Spleen (tissue), 11 donors: Measurements from ENCODE around the gene ARSG. TPM values are rescaled to one million over a fixed set of nuclear protein-coding genes. Genes with fewer than 3 reads are reported as not detected.

Experiments used
- DNase-seq: peaks from one replicate; pipeline ENCODE4 v3.0.0-alpha.2; 2020
- H3K27ac ChIP-seq, 8 donors: fragments of 200-600 bp; sonication (generic) in 7 of 8; 1 replicate in 4 of 8; 2 replicates in 4 of 8; pipeline versions ENCODE4 v1.5.0 to v1.8.0; 2016 to 2021; ENCODE audit warnings: inconsistent platforms in 4 of 8, mild to moderate bottlenecking in 4 of 8, moderate library complexity in 1 of 8
- H3K27me3 ChIP-seq, 7 donors: fragments of 200-600 bp; sonication (generic) in 6 of 7; replicated peaks in 1 of 7; 1 replicate in 4 of 7; 2 replicates in 3 of 7; pipeline versions ENCODE4 v1.5.0 to v1.8.0; 2016 to 2021; ENCODE audit warnings: inconsistent platforms in 3 of 7, mild to moderate bottlenecking in 1 of 7
- H3K36me3 ChIP-seq, 6 donors: fragments of 200-600 bp; sonication (generic) in 5 of 6; 1 replicate in 4 of 6; 2 replicates in 2 of 6; pipeline versions ENCODE4 v1.5.0 to v1.8.0; 2016 to 2021; ENCODE audit warnings: inconsistent platforms in 2 of 6
- H3K4me1 ChIP-seq, 6 donors: fragments of 200-600 bp; sonication (generic) in 5 of 6; 1 replicate in 3 of 6; 2 replicates in 3 of 6; pipeline versions ENCODE4 v1.5.0 to v1.8.0; 2016 to 2021; ENCODE audit warnings: inconsistent platforms in 3 of 6
- H3K4me3 ChIP-seq, 8 donors: fragments of 200-600 bp; sonication (generic) in 7 of 8; 1 replicate in 4 of 8; 2 replicates in 4 of 8; pipeline versions ENCODE4 v1.5.0 to v1.8.0; 2016 to 2021; ENCODE audit warnings: inconsistent platforms in 4 of 8, mild to moderate bottlenecking in 4 of 8, moderate library complexity in 2 of 8
- H3K9me3 ChIP-seq, 8 donors: fragments of 200-600 bp; sonication (generic) in 7 of 8; 1 replicate in 4 of 8; 2 replicates in 4 of 8; pipeline versions ENCODE4 v1.5.0 to v1.8.0; 2016 to 2021; ENCODE audit warnings: inconsistent platforms in 4 of 8
- CTCF ChIP-seq, 11 experiments: fragments of 200-600 bp in 7 of 11; fragments of 450-650 bp in 4 of 11; sonication (generic) in 4 of 11; IDR thresholded peaks in 8 of 11; conservative IDR thresholded peaks in 3 of 11; 1 replicate in 7 of 11; 2 replicates in 4 of 11; pipeline versions ENCODE4 v1.4.0 to v1.8.0; 2016 to 2021; ENCODE audit warnings: antibody characterized with exemption in 11 of 11, inconsistent platforms in 4 of 11, mild to moderate bottlenecking in 1 of 11
- POLR2A ChIP-seq, 3 donors: fragments of 450-650 bp; IDR thresholded peaks; one replicate each; pipeline ENCODE4 v1.5.1; 2017; ENCODE audit warnings: antibody characterized with exemption in 3 of 3, mild to moderate bottlenecking in 1 of 3
- POLR2AphosphoS5 ChIP-seq, 3 donors: sonication (generic); formaldehyde crosslinking; IDR thresholded peaks; one replicate each; pipeline ENCODE4 v1.5.1; 2017; ENCODE audit warnings: antibody characterized with exemption in 3 of 3
- WGBS, 5 donors: extraction: QIAGEN DNeasy Blood & Tissue Kit in 3 of 5; methylation state at CpG; one replicate each; pipeline versions ENCODE4 v1.1.5 to v1.1.7; 2013 to 2018; 5-methylcytosine and 5-hydroxymethylcytosine counted together
- intact Hi-C: fragments of 100-400 bp; cut with DNase I; formaldehyde crosslinking; loops from one replicate; pipeline ENCODE4 v1.15.0; 2023; ENCODE audit warnings: low total_unique reads
- polyA plus RNA-seq, 3 donors: library from polyadenylated mRNA; stranded (reverse); fragments of 200-250 nt; gene quantifications; one replicate each; pipeline ENCODE4 v1.2.1, GENCODE V29; 2013
- total RNA-seq, 7 donors: library from RNA; depleted of rRNA in 3 of 7; stranded (reverse); fragments of >200 nt in 3 of 7; fragmentation: NEBNext Ultra II Directional in 4 of 7; extraction: Animal tissue kit (Norgen Biotek cat#: 25700) in 4 of 7; gene quantifications; one replicate each; pipeline versions ENCODE4 v1.1.0 to v1.2.1, GENCODE V29; 2016 to 2021
- donor health status: healthy with polysubstance abuse.
- donor health status: DM: no; HTN: no; CAD: no; lungs with moderate emphysema.
- donor health status: DM: no; HTN: no; CAD: no.
- donor health status: Bipolar disorder and iron deficiency.
- donor health status: healthy.
- donor health status: DM: no; HTN: no; CAD: no.
- donor health status: DM: yes; HTN: yes; CAD: no.

The ARSG gene
- total and polyA plus RNA-seq, 10 donors: 1.5 to 24.3 (median 14.2) TPM

DNA sequence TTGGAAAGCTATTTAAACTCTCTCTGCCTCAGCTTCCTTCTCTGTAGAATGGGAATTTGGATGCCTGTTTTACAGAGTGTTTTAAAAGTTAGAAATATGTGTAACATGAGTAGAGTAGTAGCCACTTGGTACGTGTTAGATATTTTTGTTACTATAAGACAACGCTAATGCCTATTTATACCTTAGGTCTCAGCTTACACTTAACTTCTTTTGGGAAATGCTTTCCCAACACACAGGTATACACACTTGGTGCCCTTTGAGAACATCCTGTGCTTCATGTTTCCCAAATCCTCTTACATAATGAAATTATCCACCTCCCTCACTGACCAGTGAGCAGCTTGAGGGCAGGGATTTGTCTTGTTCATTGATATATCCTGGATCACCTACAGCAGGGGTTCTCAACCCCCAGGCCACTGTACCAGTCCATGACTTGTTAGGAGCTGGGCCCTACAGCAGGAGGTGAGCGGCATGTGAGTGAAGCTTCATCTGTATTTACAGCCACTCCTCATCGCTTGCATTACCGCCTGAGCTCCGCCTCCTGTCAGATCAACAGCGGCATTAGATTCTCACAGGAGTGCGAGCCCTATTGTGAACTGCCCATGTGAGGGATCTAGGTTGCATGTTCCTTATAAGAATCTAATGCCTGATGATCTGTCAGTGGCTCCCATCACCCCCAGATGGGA is 33.5 kb downstream of the ARSG start:
- WGBS, 5 donors: 95 to 98% (median 98%) methylated on average over 8 of the region's 8 CpGs
- Histone ChIP-seq H3K9me3 (no peaks in the 10 kb centered on the region), H3K4me3 (no peak overlapping the region), H3K27ac (peak overlapping the region in 1 of 8 donors; percentile 36), H3K36me3 (no peaks in the 10 kb centered on the region), H3K27me3 (no peaks in the 10 kb centered on the region), H3K4me1 (peaks cover 0 to 11% (median 2%) of the 10 kb centered on the region in 6 donors)
- TF ChIP-seq POLR2AphosphoS5 (IDR thresholded peaks at IDR 0.05) (no peak), CTCF (IDR thresholded peaks at IDR 0.05 in 8 of 11, conservative IDR thresholded peaks at IDR 0.05 in 3 of 11) (no peak)
- intact Hi-C loops: no loop called here
- no peak for DNase-seq

- DNase-seq: no peak
- Histone ChIP-seq H3K36me3 (no peaks in the 10 kb centered on the region), H3K9me3 (peaks cover 0 to 9% (median 7%) of the 10 kb centered on the region in 8 donors), H3K4me1 (peaks cover 0 to 8% (median 0%) of the 10 kb centered on the region in 6 donors), H3K27me3 (no peaks in the 10 kb centered on the region), H3K27ac (no peak overlapping the region), H3K4me3 (no peak overlapping the region)
- WGBS, 5 donors: 69 to 97% (median 84%) methylated on average over 5 of the region's 5 CpGs
- TF ChIP-seq POLR2AphosphoS5 (IDR thresholded peaks at IDR 0.05): no peak
- TF ChIP-seq CTCF (IDR thresholded peaks at IDR 0.05 in 8 of 11, conservative IDR thresholded peaks at IDR 0.05 in 3 of 11): no peak
- intact Hi-C loops: no loop called here
Measured at GRCh38 chr17:68325961-68326360, 34.7 kb downstream of the ARSG start.

DNA sequence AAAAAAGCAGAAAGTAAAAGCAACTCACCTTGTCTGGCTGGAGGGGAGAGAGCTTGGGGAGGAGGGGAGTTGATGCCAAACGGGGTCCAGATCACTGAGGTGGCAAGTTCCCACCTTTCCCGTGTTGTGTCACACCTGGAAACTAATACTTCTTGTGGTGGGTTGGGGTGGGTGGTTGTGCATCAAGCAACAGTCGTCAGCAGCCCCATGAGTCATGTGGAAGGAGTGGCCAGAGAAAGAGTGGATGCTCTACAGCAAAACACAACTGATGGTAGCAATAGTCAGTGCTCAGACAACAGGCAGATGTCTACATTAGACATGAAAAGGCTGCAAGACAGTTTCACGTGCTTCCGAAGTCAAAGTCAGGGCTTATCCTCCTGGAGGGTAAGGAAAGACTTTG is 35.4 kb downstream of the ARSG start:
- Histone ChIP-seq H3K27me3 (no peaks in the 10 kb centered on the region), H3K27ac (no peak overlapping the region), H3K4me1 (peaks cover 0 to 8% (median 0%) of the 10 kb centered on the region in 6 donors), H3K36me3 (no peaks in the 10 kb centered on the region), H3K9me3 (peaks cover 0 to 17% (median 14%) of the 10 kb centered on the region in 8 donors), H3K4me3 (no peak overlapping the region)
- TF ChIP-seq POLR2AphosphoS5 (IDR thresholded peaks at IDR 0.05) (no peak), POLR2A (IDR thresholded peaks at IDR 0.05) (no peak), CTCF (IDR thresholded peaks at IDR 0.05 in 8 of 11, conservative IDR thresholded peaks at IDR 0.05 in 3 of 11) (no peak)
- intact Hi-C loops: no loop called here
- 80 to 87% (median 81%) methylated on average over 5 of the region's 5 CpGs for WGBS, 5 donors
- DNase-seq: no peak

DNA sequence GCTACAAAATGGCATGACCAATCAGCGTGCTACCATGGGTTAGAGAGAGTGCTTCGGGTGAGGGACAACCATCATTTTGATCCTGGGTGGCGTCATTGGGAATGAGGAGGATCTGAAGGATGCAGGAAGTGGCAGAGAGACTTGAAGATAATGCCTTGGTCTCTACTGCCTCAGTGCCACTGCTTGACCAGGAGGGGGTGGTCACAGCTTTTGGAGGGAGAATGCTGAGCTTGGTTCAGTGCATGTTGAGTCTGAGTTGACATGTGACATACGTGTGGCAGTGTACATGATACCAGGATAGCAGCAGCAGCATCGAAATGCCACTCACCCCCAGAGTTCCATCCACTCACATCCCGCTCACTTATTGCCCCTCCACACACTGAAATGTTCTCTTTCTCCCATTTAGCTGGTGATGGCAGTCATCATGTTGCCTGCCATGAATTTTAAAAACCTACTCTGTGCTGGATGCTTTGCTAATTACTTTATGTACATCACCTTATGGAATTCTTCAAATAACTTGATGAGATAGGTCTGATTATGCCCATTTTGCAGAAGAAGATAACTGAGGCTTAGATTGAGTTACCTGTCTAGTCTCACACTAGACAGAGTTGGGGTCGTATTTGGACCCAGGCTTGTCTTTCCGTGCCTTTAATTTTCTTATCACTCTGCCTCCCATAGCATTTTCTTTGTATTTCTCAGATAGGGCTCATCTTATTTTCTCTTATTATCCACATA is 36.7 kb downstream of the ARSG start:
- no peak overlapping the region for H3K4me3 ChIP-seq
- H3K36me3 ChIP-seq: no peaks in the 10 kb centered on the region
- TF ChIP-seq POLR2AphosphoS5 (IDR thresholded peaks at IDR 0.05) (no peak), CTCF (IDR thresholded peaks at IDR 0.05 in 8 of 11, conservative IDR thresholded peaks at IDR 0.05 in 3 of 11) (no peak), POLR2A (IDR thresholded peaks at IDR 0.05) (no peak)
- 87 to 95% (median 92%) methylated on average over 8 of the region's 8 CpGs for WGBS, 5 donors
- peaks cover 0 to 30% (median 27%) of the 10 kb centered on the region in 8 donors for H3K9me3 ChIP-seq
- H3K4me1 ChIP-seq: peaks cover 0 to 8% (median 0%) of the 10 kb centered on the region in 6 donors
- DNase-seq: no peak
- H3K27me3 ChIP-seq: no peaks in the 10 kb centered on the region
- no peak overlapping the region for H3K27ac ChIP-seq
- intact Hi-C loops: no loop called here
